ENCODE results near the gene ZNF804A. TPM values are rescaled to one million over a fixed set of nuclear protein-coding genes. Genes with fewer than 3 reads are reported as not detected.

ZNF804A gene
- total RNA-seq, 1 experiment from 2014 or later = not detected

DNA sequence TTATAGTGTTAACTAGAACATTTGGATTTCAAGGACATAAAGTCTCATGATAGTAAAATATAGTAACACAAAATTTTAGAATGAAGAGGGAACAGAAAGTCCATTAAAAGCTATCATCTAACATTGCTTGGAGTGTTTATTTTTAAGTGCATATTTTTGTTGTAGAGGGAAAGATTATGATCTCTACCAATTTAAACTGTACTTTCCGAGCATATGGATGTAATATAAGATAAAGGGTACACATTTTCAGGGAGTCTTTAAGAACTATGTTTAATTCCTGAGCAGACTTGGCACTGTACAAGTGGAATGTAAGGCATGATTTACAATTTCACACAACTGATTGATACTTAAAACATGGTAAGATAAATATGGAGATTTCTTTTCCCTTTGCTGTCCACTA lies 34.2 kb upstream of the ZNF804A start:
- Histone ChIP-seq H3K9me3 (no peaks in the 10 kb centered on the region), H3K4me1 (no peaks in the 10 kb centered on the region), H3K4me3 (ENCODE audit: low read depth, low read length) (no peak overlapping the region), H3K36me3 (ENCODE audit: control insufficient read depth, insufficient read depth, low read length) (no peaks in the 10 kb centered on the region), H3K27me3 (replicated peaks; ENCODE audit: control insufficient read depth, insufficient read depth, low read length) (no peaks in the 10 kb centered on the region)
- BruUV-seq (replicated peaks) = no TSS peak
- Mint-ChIP-seq H3K4me1 (ENCODE audit: low read depth, unreplicated experiment) (no peaks in the 10 kb centered on the region), H3K27me3 (ENCODE audit: insufficient read depth, unreplicated experiment) (no peaks in the 10 kb centered on the region), H3K4me3 (ENCODE audit: unreplicated experiment) (no peak overlapping the region), H3K27ac (ENCODE audit: unreplicated experiment) (no peak overlapping the region), H3K36me3 (ENCODE audit: insufficient read depth, unreplicated experiment) (no peaks in the 10 kb centered on the region), H3K9me3 (ENCODE audit: unreplicated experiment) (no peaks in the 10 kb centered on the region)
- ChIA-PET CTCF (no interaction called here), POLR2A (no interaction called here)
- intact Hi-C loops (cut with micrococcal nuclease; ENCODE audit: unreplicated experiment) = no loop called here
- TF ChIP-seq, protein P1, sequence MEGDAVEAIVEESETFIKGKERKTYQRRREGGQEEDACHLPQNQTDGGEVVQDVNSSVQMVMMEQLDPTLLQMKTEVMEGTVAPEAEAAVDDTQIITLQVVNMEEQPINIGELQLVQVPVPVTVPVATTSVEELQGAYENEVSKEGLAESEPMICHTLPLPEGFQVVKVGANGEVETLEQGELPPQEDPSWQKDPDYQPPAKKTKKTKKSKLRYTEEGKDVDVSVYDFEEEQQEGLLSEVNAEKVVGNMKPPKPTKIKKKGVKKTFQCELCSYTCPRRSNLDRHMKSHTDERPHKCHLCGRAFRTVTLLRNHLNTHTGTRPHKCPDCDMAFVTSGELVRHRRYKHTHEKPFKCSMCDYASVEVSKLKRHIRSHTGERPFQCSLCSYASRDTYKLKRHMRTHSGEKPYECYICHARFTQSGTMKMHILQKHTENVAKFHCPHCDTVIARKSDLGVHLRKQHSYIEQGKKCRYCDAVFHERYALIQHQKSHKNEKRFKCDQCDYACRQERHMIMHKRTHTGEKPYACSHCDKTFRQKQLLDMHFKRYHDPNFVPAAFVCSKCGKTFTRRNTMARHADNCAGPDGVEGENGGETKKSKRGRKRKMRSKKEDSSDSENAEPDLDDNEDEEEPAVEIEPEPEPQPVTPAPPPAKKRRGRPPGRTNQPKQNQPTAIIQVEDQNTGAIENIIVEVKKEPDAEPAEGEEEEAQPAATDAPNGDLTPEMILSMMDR (IDR thresholded peaks at IDR 0.05; ENCODE audit: insufficient read depth in 1 of 2, low read depth in 1 of 2, low read length in 1 of 2, severe bottlenecking in 1 of 2, unreplicated experiment in 1 of 2) = no peak
- no peak for DNase-seq

DNA sequence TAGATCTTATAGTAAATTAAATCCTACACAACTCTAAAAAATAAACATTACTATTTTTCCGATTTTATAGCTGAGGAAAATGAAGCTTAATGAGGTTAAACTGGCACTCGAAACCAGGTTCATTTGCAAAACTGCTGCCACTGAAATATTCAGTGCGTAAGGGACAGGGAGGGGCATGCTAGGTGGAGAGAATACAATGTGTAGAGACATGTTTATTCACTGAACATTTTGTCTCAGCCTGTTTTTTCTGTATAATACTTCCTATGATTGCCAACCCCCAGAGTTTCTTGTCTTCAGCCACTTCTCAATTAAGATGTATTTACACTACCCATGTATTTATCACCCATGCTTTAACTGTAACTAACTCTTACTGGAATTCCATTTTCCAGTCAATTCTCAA lies 31.6 kb upstream of the ZNF804A start:
- Histone ChIP-seq H3K4me3 (ENCODE audit: low read depth, low read length) (no peak overlapping the region), H3K36me3 (ENCODE audit: control insufficient read depth, insufficient read depth, low read length) (no peaks in the 10 kb centered on the region), H3K9me3 (no peaks in the 10 kb centered on the region), H3K4me1 (no peaks in the 10 kb centered on the region), H3K27me3 (replicated peaks; ENCODE audit: control insufficient read depth, insufficient read depth, low read length) (no peaks in the 10 kb centered on the region)
- intact Hi-C loops (cut with micrococcal nuclease; ENCODE audit: unreplicated experiment) = no loop called here
- POLR2A ChIA-PET = no interaction called here
- TF ChIP-seq, protein P1 (IDR thresholded peaks at IDR 0.05; ENCODE audit: insufficient read depth in 1 of 2, low read depth in 1 of 2, low read length in 1 of 2, severe bottlenecking in 1 of 2, unreplicated experiment in 1 of 2) = no peak
- Mint-ChIP-seq H3K4me1 (ENCODE audit: low read depth, unreplicated experiment) (no peaks in the 10 kb centered on the region), H3K36me3 (ENCODE audit: insufficient read depth, unreplicated experiment) (no peaks in the 10 kb centered on the region), H3K9me3 (ENCODE audit: unreplicated experiment) (no peaks in the 10 kb centered on the region), H3K27me3 (ENCODE audit: insufficient read depth, unreplicated experiment) (no peaks in the 10 kb centered on the region), H3K27ac (ENCODE audit: unreplicated experiment) (no peak overlapping the region), H3K4me3 (ENCODE audit: unreplicated experiment) (no peak overlapping the region)
- no peak for DNase-seq
- CTCF ChIA-PET = no interaction called here
- BruUV-seq (replicated peaks) = no TSS peak

DNA sequence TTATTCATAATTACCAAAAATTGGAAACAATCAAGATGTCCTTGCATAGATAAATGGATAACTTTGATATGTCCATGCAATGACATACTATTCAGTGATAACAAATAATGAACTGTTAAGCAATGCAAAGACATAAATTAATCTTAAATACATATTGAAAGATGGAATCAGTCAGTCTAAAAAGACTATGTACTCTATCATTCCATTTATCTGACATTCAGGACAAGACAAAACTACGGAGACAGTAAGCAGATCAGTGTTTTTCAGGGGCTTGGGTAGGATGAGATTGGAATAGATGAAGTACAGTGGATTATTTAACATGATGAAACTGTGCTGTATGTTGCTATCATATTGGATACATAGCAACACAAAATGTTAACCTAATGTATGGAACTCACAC lies 21.3 kb upstream of the ZNF804A start:
- no TSS peak for BruUV-seq (replicated peaks)
- intact Hi-C loops (cut with micrococcal nuclease; ENCODE audit: unreplicated experiment) = no loop called here
- H3K36me3 ChIP-seq (ENCODE audit: control insufficient read depth, insufficient read depth, low read length) = no peaks in the 10 kb centered on the region

More for the DNA sequence above, 21.3 kb upstream of the ZNF804A start:
- DNase-seq = no peak
- no peaks in the 10 kb centered on the region for H3K4me1 Mint-ChIP-seq (ENCODE audit: low read depth, unreplicated experiment)
- no peak overlapping the region for H3K4me3 Mint-ChIP-seq (ENCODE audit: unreplicated experiment)
- ChIA-PET CTCF (no interaction called here), POLR2A (no interaction called here)
- H3K27me3 Mint-ChIP-seq (ENCODE audit: insufficient read depth, unreplicated experiment) = no peaks in the 10 kb centered on the region
- H3K9me3 ChIP-seq = no peaks in the 10 kb centered on the region
- no peaks in the 10 kb centered on the region for H3K27me3 ChIP-seq (replicated peaks; ENCODE audit: control insufficient read depth, insufficient read depth, low read length)
- H3K4me3 ChIP-seq (ENCODE audit: low read depth, low read length) = no peak overlapping the region
- no peaks in the 10 kb centered on the region for H3K9me3 Mint-ChIP-seq (ENCODE audit: unreplicated experiment)
- H3K4me1 ChIP-seq = no peaks in the 10 kb centered on the region
- no peaks in the 10 kb centered on the region for H3K36me3 Mint-ChIP-seq (ENCODE audit: insufficient read depth, unreplicated experiment)
- TF ChIP-seq, protein P1 (IDR thresholded peaks at IDR 0.05; ENCODE audit: insufficient read depth in 1 of 2, low read depth in 1 of 2, low read length in 1 of 2, severe bottlenecking in 1 of 2, unreplicated experiment in 1 of 2) = no peak
- H3K27ac Mint-ChIP-seq (ENCODE audit: unreplicated experiment) = no peak overlapping the region
